Measurements from ENCODE around the gene CBARP. TPM values are rescaled to one million over a fixed set of nuclear protein-coding genes. Genes with fewer than 3 reads are reported as not detected.
A peak's percentile ranks its signal among the peaks of the same experiment; 100 is the strongest.

CBARP gene
- total RNA-seq, 1 donor from 2014 or later, result 0.96 TPM

GRCh38 chr19:1276628-1277022 lies 38.8 kb upstream of the CBARP start:
- TF ChIP-seq CTCF (IDR thresholded peaks at IDR 0.05; ENCODE audit: borderline replicate concordance), result no peak
- Histone ChIP-seq H3K4me1 (peaks cover 59% of the 10 kb centered on the region), H3K27ac (replicated peaks) (peak overlapping the region; percentile 100), H3K4me3 (peak overlapping the region; percentile 86), H3K9me3 (replicated peaks) (no peaks in the 10 kb centered on the region), H3K36me3 (peaks cover 44% of the 10 kb centered on the region), H3K27me3 (ENCODE audit: low read depth) (no peaks in the 10 kb centered on the region)
- DNase-seq, result no peak
- intact Hi-C loops (cut with micrococcal nuclease), result no loop called here

DNA sequence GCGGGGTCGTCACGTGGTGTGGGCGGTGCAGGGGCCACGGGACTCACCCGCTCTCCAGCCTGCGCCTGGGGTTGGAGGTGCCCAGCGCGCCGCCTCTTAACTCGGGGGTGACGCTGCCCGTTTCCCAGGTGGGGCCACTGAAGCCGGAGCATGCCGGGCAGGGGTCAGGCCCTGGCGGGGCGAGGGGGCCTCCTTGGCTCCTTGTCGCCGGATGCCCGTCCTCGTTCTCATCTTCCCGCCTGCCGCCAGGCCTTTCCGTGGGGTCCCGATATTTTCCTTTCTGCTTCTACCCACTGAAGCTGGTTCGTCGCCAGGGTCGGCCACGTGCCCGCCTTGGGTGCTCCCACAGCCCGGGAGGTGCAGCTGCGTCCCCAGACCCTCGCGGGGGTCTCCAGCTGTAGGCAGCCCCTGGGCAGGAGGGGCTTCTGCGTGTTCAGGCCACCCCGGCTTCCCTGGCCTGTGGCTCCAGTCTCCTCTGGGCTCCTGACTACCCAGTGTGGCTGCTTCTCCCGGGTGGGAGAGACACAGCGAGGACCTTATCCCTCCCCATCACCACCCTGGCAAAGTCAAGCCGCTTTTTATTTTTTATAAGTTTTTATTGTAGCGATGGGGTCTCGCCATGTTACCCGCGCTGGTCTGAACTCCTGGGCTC lies 38.3 kb upstream of the CBARP start:
- intact Hi-C loops (cut with micrococcal nuclease), result no loop called here
- Histone ChIP-seq H3K4me1 (peaks cover 64% of the 10 kb centered on the region), H3K36me3 (peaks cover 49% of the 10 kb centered on the region), H3K27ac (replicated peaks) (peak overlapping the region; percentile 100), H3K9me3 (replicated peaks) (no peaks in the 10 kb centered on the region), H3K27me3 (ENCODE audit: low read depth) (no peaks in the 10 kb centered on the region), H3K4me3 (peak overlapping the region; percentile 86)
- no peak for TF ChIP-seq CTCF (IDR thresholded peaks at IDR 0.05; ENCODE audit: borderline replicate concordance)
- DNase-seq, result no peak

- no peaks in the 10 kb centered on the region for H3K27me3 ChIP-seq (ENCODE audit: low read depth)
- TF ChIP-seq CTCF (IDR thresholded peaks at IDR 0.05; ENCODE audit: borderline replicate concordance), result no peak
- peak; percentile 95 for DNase-seq
- peak within 1 kb of the TSS; percentile 100 for H3K27ac ChIP-seq (replicated peaks)
- peak within 1 kb of the TSS; percentile 86 for H3K4me3 ChIP-seq
- H3K4me1 ChIP-seq, result peaks cover 71% of the 10 kb centered on the region
- intact Hi-C loops (cut with micrococcal nuclease), result no loop called here
- H3K9me3 ChIP-seq (replicated peaks), result no peaks in the 10 kb centered on the region
- H3K36me3 ChIP-seq, result peaks cover 55% of the 10 kb centered on the region
Observed at GRCh38 chr19:1275260-1275975, 37.6 kb upstream of the CBARP start, which contains the start of gene FAM174C. Gene FAM174C (plus strand): TSS chr19:1275530. CDS start chr19:1275550, 20 bp downstream.

GRCh38 chr19:1274852-1275259 lies 37.1 kb upstream of the CBARP start:
- DNase-seq, result no peak
- Histone ChIP-seq H3K27ac (replicated peaks) (peak overlapping the region; percentile 100), H3K27me3 (ENCODE audit: low read depth) (no peaks in the 10 kb centered on the region), H3K9me3 (replicated peaks) (no peaks in the 10 kb centered on the region), H3K36me3 (peaks cover 59% of the 10 kb centered on the region), H3K4me1 (peaks cover 75% of the 10 kb centered on the region), H3K4me3 (peak overlapping the region; percentile 86)
- TF ChIP-seq CTCF (IDR thresholded peaks at IDR 0.05; ENCODE audit: borderline replicate concordance), result no peak
- intact Hi-C loops (cut with micrococcal nuclease), result no loop called here

DNA sequence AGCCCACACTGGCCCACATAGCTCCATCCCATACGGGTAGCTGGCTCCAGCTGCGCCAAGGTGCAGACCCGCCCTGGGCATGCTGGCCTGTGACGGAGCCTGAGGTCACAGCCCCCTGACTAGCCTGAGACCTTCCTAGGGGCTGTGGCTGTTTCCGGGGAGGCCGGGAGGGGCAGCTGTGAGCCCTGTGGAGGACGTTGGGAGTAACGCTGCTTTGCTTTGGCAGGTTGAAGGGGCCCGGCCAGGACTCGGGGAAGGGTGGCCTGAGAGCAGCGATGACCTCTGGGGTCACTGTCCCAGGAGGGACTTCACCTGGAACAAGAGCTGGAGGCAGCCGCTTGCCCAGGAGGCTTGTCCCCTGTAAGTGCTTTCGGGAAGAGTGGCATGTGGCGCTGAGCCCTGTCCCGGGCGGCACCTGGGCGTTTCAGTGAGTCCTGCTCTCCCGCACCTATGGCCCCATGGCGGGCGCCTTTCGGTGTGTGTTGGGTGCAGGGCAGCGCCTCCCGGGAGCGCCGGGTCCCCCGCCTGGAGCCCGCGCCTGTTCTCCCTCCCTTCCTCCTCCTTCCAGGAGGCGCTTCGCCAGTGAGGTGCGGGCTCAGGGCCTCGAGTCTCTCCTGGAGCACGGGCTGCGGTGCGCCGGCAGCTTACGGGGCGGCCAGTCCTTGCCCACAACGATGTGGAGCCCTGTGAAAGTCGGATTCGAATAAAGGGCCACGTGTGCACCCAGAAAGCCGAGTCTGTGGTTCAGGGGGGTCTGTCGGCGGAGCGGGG lies 36.5 kb upstream of the CBARP start:
- DNase-seq, result no peak
- Histone ChIP-seq H3K27ac (replicated peaks) (peak overlapping the region; percentile 100), H3K36me3 (peaks cover 57% of the 10 kb centered on the region), H3K4me1 (peaks cover 73% of the 10 kb centered on the region), H3K27me3 (ENCODE audit: low read depth) (no peaks in the 10 kb centered on the region), H3K4me3 (peak overlapping the region; percentile 86), H3K9me3 (replicated peaks) (no peaks in the 10 kb centered on the region)
- TF ChIP-seq CTCF (IDR thresholded peaks at IDR 0.05; ENCODE audit: borderline replicate concordance), result no peak
- intact Hi-C loops (cut with micrococcal nuclease), result no loop called here
